ENCODE data around the gene ITPKA.

DNA sequence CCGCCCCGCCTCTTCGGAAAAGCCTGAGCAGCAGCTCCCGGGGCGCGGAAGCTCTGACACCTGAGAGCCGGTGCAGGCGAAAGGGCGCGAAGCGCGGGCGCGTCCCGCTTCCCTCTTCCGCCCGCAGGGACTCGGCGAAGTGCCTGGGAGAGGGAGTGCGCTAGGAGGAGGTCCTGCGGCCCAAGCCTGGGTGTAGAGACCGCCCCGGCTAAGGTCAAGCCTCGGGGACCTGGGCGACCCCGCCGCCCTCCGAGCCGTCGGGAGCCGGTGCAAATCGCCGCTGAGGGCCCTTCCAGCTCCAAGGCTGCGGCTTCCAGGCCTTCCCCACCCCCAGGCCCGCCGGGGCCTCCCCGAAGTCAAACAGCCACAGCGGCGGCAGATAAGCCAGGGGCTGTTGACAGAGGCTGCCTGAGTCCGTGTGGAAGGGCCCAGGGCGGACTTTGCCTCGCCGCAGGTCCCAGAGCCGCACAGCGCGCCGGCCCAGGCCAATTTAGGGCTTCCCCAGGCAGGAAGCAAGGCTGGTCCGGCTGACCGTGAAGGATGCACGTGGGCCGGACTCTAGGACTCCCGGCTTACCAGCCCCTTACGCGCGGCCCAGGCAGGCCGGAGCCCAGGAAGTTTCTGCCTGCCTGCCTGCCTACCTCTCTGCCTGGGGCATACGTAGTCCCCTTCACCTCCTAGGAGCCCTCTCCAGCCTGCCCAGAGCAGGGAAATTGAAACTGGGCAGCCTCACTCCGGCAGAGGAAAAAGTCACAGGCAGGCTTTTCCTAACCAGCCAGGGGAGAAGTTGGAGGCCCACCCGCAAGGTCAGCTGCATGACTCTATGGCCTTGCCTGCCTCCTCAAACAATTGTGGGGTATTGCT lies 2.3 kb downstream of the ITPKA start:
- TF ChIP-seq, protein P1, sequence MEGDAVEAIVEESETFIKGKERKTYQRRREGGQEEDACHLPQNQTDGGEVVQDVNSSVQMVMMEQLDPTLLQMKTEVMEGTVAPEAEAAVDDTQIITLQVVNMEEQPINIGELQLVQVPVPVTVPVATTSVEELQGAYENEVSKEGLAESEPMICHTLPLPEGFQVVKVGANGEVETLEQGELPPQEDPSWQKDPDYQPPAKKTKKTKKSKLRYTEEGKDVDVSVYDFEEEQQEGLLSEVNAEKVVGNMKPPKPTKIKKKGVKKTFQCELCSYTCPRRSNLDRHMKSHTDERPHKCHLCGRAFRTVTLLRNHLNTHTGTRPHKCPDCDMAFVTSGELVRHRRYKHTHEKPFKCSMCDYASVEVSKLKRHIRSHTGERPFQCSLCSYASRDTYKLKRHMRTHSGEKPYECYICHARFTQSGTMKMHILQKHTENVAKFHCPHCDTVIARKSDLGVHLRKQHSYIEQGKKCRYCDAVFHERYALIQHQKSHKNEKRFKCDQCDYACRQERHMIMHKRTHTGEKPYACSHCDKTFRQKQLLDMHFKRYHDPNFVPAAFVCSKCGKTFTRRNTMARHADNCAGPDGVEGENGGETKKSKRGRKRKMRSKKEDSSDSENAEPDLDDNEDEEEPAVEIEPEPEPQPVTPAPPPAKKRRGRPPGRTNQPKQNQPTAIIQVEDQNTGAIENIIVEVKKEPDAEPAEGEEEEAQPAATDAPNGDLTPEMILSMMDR (IDR thresholded peaks at IDR 0.05), result no peak
- TF ChIP-seq POLR2AphosphoS5 (IDR thresholded peaks at IDR 0.05; ENCODE audit: low read depth, low read length) (no peak), TCF7L2 (IDR thresholded peaks at IDR 0.05; ENCODE audit: low read depth, low read length) (no peak), SIN3A (IDR thresholded peaks at IDR 0.05; ENCODE audit: borderline replicate concordance, insufficient read depth, low read depth, low read length) (no peak)
- TF ChIP-seq, protein P2, sequence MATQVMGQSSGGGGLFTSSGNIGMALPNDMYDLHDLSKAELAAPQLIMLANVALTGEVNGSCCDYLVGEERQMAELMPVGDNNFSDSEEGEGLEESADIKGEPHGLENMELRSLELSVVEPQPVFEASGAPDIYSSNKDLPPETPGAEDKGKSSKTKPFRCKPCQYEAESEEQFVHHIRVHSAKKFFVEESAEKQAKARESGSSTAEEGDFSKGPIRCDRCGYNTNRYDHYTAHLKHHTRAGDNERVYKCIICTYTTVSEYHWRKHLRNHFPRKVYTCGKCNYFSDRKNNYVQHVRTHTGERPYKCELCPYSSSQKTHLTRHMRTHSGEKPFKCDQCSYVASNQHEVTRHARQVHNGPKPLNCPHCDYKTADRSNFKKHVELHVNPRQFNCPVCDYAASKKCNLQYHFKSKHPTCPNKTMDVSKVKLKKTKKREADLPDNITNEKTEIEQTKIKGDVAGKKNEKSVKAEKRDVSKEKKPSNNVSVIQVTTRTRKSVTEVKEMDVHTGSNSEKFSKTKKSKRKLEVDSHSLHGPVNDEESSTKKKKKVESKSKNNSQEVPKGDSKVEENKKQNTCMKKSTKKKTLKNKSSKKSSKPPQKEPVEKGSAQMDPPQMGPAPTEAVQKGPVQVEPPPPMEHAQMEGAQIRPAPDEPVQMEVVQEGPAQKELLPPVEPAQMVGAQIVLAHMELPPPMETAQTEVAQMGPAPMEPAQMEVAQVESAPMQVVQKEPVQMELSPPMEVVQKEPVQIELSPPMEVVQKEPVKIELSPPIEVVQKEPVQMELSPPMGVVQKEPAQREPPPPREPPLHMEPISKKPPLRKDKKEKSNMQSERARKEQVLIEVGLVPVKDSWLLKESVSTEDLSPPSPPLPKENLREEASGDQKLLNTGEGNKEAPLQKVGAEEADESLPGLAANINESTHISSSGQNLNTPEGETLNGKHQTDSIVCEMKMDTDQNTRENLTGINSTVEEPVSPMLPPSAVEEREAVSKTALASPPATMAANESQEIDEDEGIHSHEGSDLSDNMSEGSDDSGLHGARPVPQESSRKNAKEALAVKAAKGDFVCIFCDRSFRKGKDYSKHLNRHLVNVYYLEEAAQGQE (IDR thresholded peaks at IDR 0.05; ENCODE audit: insufficient read depth in 1 of 2, low read depth in 2 of 2, low read length in 1 of 2), result no peak

All from Panc1 (cell line).